ENCODE data around the gene LTB. TPM values are rescaled to one million over a fixed set of nuclear protein-coding genes. Genes with fewer than 3 reads are reported as not detected.

LTB gene
- polyA plus RNA-seq, 1 donor from 2014 or later, result not detected

DNA sequence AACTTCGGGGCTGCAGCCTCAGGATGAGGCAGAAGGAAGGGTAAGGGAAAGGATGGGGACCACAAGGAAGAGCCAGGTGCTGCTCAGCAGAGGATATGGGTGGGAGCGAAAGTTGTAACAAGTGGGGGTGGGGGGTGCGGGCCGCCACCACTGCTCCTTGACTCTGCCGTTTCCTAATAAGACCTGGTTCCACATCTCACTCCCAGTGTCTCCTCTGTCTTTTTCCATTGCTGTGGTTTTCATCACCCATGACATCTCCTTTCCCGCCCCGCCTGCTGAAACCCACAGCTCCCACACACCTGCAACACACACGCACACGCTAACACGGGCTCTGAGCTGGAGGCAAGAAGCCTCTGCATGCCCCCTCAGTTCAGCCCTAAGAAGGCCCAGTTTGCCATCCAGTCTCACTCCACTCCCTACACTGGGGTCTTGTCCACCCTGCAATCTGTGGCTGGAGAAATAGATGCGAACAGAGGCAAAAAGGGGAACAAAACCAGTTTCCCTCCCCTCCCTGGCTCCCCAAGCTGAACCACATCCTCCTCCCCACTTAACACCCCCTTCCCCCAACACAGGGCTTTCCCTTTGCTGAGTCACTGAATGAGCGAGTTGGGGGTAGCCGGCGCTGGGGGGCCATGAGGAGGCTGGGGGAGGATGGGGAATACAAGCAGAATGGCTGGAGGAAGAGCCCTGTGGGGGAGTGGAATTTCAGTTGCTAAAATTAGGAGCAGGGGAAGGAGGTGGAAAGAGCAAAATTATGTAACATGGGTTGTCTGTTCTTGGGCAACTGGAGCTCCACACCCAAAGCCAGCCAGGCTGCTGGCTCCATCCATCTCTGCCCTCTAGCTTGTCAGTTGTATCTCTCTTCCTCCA is 23.4 kb downstream of the LTB start:
- no peaks in the 10 kb centered on the region for H3K9me3 ChIP-seq (ENCODE audit: low read length)
- no peak overlapping the region for H3K9ac ChIP-seq (ENCODE audit: low read length)
- TF ChIP-seq, protein P1, sequence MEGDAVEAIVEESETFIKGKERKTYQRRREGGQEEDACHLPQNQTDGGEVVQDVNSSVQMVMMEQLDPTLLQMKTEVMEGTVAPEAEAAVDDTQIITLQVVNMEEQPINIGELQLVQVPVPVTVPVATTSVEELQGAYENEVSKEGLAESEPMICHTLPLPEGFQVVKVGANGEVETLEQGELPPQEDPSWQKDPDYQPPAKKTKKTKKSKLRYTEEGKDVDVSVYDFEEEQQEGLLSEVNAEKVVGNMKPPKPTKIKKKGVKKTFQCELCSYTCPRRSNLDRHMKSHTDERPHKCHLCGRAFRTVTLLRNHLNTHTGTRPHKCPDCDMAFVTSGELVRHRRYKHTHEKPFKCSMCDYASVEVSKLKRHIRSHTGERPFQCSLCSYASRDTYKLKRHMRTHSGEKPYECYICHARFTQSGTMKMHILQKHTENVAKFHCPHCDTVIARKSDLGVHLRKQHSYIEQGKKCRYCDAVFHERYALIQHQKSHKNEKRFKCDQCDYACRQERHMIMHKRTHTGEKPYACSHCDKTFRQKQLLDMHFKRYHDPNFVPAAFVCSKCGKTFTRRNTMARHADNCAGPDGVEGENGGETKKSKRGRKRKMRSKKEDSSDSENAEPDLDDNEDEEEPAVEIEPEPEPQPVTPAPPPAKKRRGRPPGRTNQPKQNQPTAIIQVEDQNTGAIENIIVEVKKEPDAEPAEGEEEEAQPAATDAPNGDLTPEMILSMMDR (IDR thresholded peaks at IDR 0.05; ENCODE audit: poor library complexity, severe bottlenecking), result no peak
- no peak for TF ChIP-seq EZH2 (IDR thresholded peaks at IDR 0.05; ENCODE audit: borderline replicate concordance, insufficient read depth, low read length, poor library complexity, severe bottlenecking)
- no peak for TF ChIP-seq SMC3 (conservative IDR thresholded peaks at IDR 0.05; ENCODE audit: poor library complexity)
- no peak for TF ChIP-seq EP300 (conservative IDR thresholded peaks at IDR 0.05; ENCODE audit: poor library complexity, severe bottlenecking)
- TF ChIP-seq TAF1 (IDR thresholded peaks at IDR 0.05; ENCODE audit: low read depth), result no peak
- TF ChIP-seq REST (IDR thresholded peaks at IDR 0.05; ENCODE audit: borderline replicate concordance), result no peak
- no peak for TF ChIP-seq POLR2AphosphoS5 (IDR thresholded peaks at IDR 0.05)
- no peak for TF ChIP-seq MXI1 (conservative IDR thresholded peaks at IDR 0.05; ENCODE audit: poor library complexity, severe bottlenecking)
- TF ChIP-seq RAD21 (conservative IDR thresholded peaks at IDR 0.05), result no peak

GRCh38 chr6:31558318-31558625 is 24.0 kb downstream of the LTB start:
- Histone ChIP-seq H3K27me3 (ENCODE audit: insufficient read depth, low read depth, low read length) (no peaks in the 10 kb centered on the region), H3K9me3 (ENCODE audit: low read length) (no peaks in the 10 kb centered on the region), H4K20me1 (ENCODE audit: insufficient read depth) (no peaks in the 10 kb centered on the region), H2AFZ (ENCODE audit: low read depth, low read length) (no peak overlapping the region), H3K27ac (ENCODE audit: low read length) (no peak overlapping the region), H3K9me2 (ENCODE audit: insufficient read depth, low read length) (no peaks in the 10 kb centered on the region), H3K36me3 (ENCODE audit: insufficient read depth, low read length) (no peaks in the 10 kb centered on the region), H3F3A (ENCODE audit: insufficient read depth, low read length, poor library complexity, severe bottlenecking) (no peaks in the 10 kb centered on the region), H3K9ac (ENCODE audit: low read length) (no peak overlapping the region), H3K4me3 (ENCODE audit: low read length) (no peak overlapping the region), H3K79me2 (replicated peaks; ENCODE audit: insufficient read depth, low read length) (peaks cover 11% of the 10 kb centered on the region), H3K4me2 (ENCODE audit: low read length) (no peak overlapping the region)
- TF ChIP-seq POLR2AphosphoS5 (IDR thresholded peaks at IDR 0.05) (no peak), EZH2 (IDR thresholded peaks at IDR 0.05; ENCODE audit: borderline replicate concordance, insufficient read depth, low read length, poor library complexity, severe bottlenecking) (no peak), MXI1 (conservative IDR thresholded peaks at IDR 0.05; ENCODE audit: poor library complexity, severe bottlenecking) (no peak), EP300 (conservative IDR thresholded peaks at IDR 0.05; ENCODE audit: poor library complexity, severe bottlenecking) (no peak), RAD21 (conservative IDR thresholded peaks at IDR 0.05) (no peak), TAF1 (IDR thresholded peaks at IDR 0.05; ENCODE audit: low read depth) (no peak), SMC3 (conservative IDR thresholded peaks at IDR 0.05; ENCODE audit: poor library complexity) (no peak), REST (IDR thresholded peaks at IDR 0.05; ENCODE audit: borderline replicate concordance) (no peak)
- TF ChIP-seq, protein P1 (IDR thresholded peaks at IDR 0.05; ENCODE audit: poor library complexity, severe bottlenecking), result no peak

More for the DNA sequence above, 23.4 kb downstream of the LTB start:
- H3K4me3 ChIP-seq (ENCODE audit: low read length), result no peak overlapping the region
- H3K79me2 ChIP-seq (replicated peaks; ENCODE audit: insufficient read depth, low read length), result peaks cover 9% of the 10 kb centered on the region
- H3K4me2 ChIP-seq (ENCODE audit: low read length), result no peak overlapping the region
- H3K36me3 ChIP-seq (ENCODE audit: insufficient read depth, low read length), result no peaks in the 10 kb centered on the region
- H3K27me3 ChIP-seq (ENCODE audit: insufficient read depth, low read depth, low read length), result no peaks in the 10 kb centered on the region
- no peak overlapping the region for H3K27ac ChIP-seq (ENCODE audit: low read length)
- H4K20me1 ChIP-seq (ENCODE audit: insufficient read depth), result no peaks in the 10 kb centered on the region
- no peaks in the 10 kb centered on the region for H3F3A ChIP-seq (ENCODE audit: insufficient read depth, low read length, poor library complexity, severe bottlenecking)
- no peaks in the 10 kb centered on the region for H3K9me2 ChIP-seq (ENCODE audit: insufficient read depth, low read length)
- H2AFZ ChIP-seq (ENCODE audit: low read depth, low read length), result no peak overlapping the region
